AG09309 (cell line): ENCODE data around the gene KPRP.

Experiments
- DNase-seq: peaks from one replicate; pipeline ENCODE4 v3.0.0-alpha.2; 2010; ENCODE audit warnings: low read depth
- H3K4me3 ChIP-seq: 2 replicates; pipeline ENCODE4 v1.5.1; 2011; ENCODE audit warnings: mild to moderate bottlenecking, low read depth, low read length, moderate library complexity; ENCODE audit not compliant: control insufficient read depth
- TF ChIP-seq, protein P1 (sequence below): IDR thresholded peaks from 2 replicates; pipeline ENCODE4 v1.5.1; 2011; ENCODE audit warnings: mild to moderate bottlenecking, low read depth, low read length, inconsistent platforms; ENCODE audit not compliant: insufficient read depth, control insufficient read depth; ENCODE audit errors: missing control alignments

KPRP gene

GRCh38 chr1:152741656-152742055, 16.2 kb upstream of the KPRP start:
- H3K4me3 ChIP-seq = no peak overlapping the region
- DNase-seq = no peak
- TF ChIP-seq, protein P1, sequence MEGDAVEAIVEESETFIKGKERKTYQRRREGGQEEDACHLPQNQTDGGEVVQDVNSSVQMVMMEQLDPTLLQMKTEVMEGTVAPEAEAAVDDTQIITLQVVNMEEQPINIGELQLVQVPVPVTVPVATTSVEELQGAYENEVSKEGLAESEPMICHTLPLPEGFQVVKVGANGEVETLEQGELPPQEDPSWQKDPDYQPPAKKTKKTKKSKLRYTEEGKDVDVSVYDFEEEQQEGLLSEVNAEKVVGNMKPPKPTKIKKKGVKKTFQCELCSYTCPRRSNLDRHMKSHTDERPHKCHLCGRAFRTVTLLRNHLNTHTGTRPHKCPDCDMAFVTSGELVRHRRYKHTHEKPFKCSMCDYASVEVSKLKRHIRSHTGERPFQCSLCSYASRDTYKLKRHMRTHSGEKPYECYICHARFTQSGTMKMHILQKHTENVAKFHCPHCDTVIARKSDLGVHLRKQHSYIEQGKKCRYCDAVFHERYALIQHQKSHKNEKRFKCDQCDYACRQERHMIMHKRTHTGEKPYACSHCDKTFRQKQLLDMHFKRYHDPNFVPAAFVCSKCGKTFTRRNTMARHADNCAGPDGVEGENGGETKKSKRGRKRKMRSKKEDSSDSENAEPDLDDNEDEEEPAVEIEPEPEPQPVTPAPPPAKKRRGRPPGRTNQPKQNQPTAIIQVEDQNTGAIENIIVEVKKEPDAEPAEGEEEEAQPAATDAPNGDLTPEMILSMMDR = no peak

DNA sequence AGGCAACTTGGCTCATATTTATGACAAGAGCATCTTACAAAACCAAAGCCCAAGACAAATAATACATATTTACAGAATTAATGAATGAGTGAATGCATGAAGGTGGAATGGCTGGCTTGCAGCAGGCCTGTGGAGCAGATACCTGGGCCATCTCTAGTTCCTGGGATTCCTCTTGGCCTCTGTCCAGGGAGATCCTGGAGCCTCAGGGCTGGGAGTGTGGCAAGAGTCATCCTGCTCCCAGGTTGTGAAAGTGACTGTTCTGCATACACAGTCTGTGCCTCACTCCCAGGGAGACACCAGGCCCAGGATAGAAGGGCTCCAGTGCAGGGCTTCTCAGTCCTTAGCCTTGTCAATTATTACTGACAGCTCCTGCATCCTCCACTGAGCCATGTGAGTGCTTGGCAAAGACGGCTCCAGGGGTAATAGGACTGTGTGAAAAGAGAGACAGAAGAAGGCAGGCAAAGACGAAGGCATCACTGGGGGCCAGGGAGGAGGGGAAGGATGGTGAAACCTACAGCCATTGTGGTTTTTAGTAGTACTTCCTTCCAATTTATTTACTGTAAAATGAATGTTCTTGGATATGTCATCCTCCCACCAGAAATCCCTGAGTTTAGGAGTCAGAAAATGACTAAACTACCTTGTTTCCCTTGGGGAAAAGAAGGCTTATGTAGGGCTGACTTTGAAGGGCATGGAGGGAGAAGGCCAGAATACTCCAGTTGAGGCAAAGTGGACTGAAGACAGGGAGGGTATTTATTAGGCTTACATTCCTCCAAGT, 14.3 kb upstream of the KPRP start:
- no peak overlapping the region for H3K4me3 ChIP-seq
- DNase-seq = no peak
- TF ChIP-seq, protein P1 = no peak

- DNase-seq = no peak
- TF ChIP-seq, protein P1 = no peak
- H3K4me3 ChIP-seq = no peak overlapping the region
These were observed 12.5 kb upstream of the KPRP start for GRCh38 chr1:152745289-152745704.

- TF ChIP-seq, protein P1 = no peak
These were observed 11.9 kb upstream of the KPRP start for GRCh38 chr1:152745765-152746444.

DNA sequence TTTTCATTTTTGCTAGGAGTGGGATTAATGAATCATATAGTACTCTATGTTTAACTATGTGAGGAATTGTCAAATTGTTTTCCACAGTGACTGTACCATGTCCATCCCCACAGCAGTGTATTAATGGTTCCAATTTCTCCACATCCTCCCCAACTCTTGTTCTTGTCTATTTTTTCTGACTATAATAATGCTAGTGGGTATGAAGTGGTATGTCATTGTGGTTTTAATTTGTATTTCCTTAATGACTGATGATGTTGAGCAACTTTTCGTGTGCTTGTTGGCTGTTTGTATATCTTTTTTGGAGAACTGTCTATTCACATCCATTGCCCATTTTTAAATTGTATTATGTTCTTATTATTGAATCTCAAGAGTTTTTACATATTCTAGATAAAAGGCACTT, 10.0 kb upstream of the KPRP start:
- TF ChIP-seq, protein P1 = no peak
- DNase-seq = no peak

More at GRCh38 chr1:152745765-152746444, 11.9 kb upstream of the KPRP start:
- H3K4me3 ChIP-seq = no peak overlapping the region
- DNase-seq = no peak

DNA sequence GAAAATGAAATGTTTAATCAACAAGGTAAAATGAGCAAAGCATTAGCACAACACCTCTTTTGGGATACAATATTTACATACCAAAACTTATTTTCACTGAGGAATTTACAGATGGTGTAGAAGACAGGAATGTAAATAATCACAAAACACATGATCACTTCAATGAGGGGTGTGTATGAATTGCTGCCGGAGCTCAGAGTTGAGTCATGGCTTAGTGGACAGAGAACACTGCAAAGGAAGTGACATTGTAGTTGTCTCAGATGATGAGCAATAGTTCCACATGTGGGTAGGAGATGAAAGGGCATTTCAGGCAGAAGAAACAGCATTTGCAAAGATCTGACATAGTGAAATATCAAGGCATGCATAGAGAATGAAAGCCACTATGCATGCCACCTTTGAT, 5.6 kb upstream of the KPRP start:
- no peak for DNase-seq
- H3K4me3 ChIP-seq = no peak overlapping the region
- TF ChIP-seq, protein P1 = no peak

More for the DNA sequence above, 10.0 kb upstream of the KPRP start:
- H3K4me3 ChIP-seq = no peak overlapping the region
